ENCODE measurements around the gene CCR7. TPM values are rescaled to one million over a fixed set of nuclear protein-coding genes. Genes with fewer than 3 reads are reported as not detected.
A peak's percentile ranks its signal among the peaks of the same experiment; 100 is the strongest.

CCR7 gene
- total and polyA plus RNA-seq, 2 of the 4 experiments (the other 2 are of a cell fraction) = 0.14 to 0.36 TPM

GRCh38 chr17:40525294-40525693, 40.0 kb downstream of the CCR7 start:
- Histone ChIP-seq H3K27ac (ENCODE audit: insufficient read depth, low read length) (no peak overlapping the region), H3K79me1 (ENCODE audit: low read depth in 1 of 2, low read length in 2 of 2) (peaks cover 5 to 10% of the 10 kb centered on the region in 2 experiments; a peak in 2 of 4 replicates), H3K9me3 (ENCODE audit: control insufficient read depth, insufficient read depth, low read length) (peaks cover 2% of the 10 kb centered on the region; the same call in 1 of the 2 replicates), H3K4me1 (ENCODE audit: control insufficient read depth, insufficient read depth, low read length) (peaks cover 17% of the 10 kb centered on the region), H4K91ac (ENCODE audit: insufficient read depth, low read depth, low read length) (no peak overlapping the region), H3K4me3 (ENCODE audit: insufficient read depth, low read depth, low read length) (no peak overlapping the region), H2AFZ (replicated peaks; ENCODE audit: low read length, poor library complexity) (no peak overlapping the region), H2BK20ac (ENCODE audit: low read depth, low read length) (no peak overlapping the region), H4K20me1 (ENCODE audit: insufficient read depth, low read length) (no peaks in the 10 kb centered on the region), H3K27me3 (ENCODE audit: control insufficient read depth, insufficient read depth, low read length) (no peaks in the 10 kb centered on the region), H2AK9ac (replicated peaks; ENCODE audit: low read depth, low read length, poor library complexity) (no peak overlapping the region), H2BK15ac (ENCODE audit: low read depth, low read length) (no peak overlapping the region), H3K14ac (replicated peaks; ENCODE audit: low read depth, low read length) (no peak overlapping the region), H3K9me1 (ENCODE audit: insufficient read depth, low read length) (peaks cover 10% of the 10 kb centered on the region), H3K4me2 (ENCODE audit: low read depth, low read length) (no peak overlapping the region), H3K9ac (ENCODE audit: low read depth, low read length) (no peak overlapping the region), H3K4ac (ENCODE audit: low read depth, low read length) (no peak overlapping the region), H4K5ac (ENCODE audit: low read depth, low read length) (no peak overlapping the region), H2BK120ac (ENCODE audit: low read depth, low read length) (no peak overlapping the region), H3K18ac (ENCODE audit: low read depth, low read length) (no peak overlapping the region), H3K56ac (ENCODE audit: extremely low read depth, insufficient read depth, low read length) (no peak overlapping the region), H4K8ac (ENCODE audit: low read depth in 2 of 2, low read length in 2 of 2) (no peak overlapping the region), H2AK5ac (ENCODE audit: low read depth, low read length) (no peak overlapping the region), H3K36me3 (ENCODE audit: control insufficient read depth, insufficient read depth, low read length) (no peaks in the 10 kb centered on the region), H3K23ac (ENCODE audit: low read depth, low read length) (no peak overlapping the region), H2BK5ac (ENCODE audit: low read depth, low read length, poor library complexity, severe bottlenecking) (no peak overlapping the region)
- no TSS peak for BruUV-seq (replicated peaks)
- in situ Hi-C loops (cut with MboI; ENCODE audit: low sequenced_read_pairs) = no loop called here
- CTCF ChIA-PET = interaction anchor here (0.5 kb wide), 1 partner anchor 167 kb away, joined by 3 read pairs; no protein-coding TSS in a partner anchor
- POLR2A ChIA-PET (ENCODE audit: unreplicated experiment) = no interaction called here
- ATAC-seq (ENCODE audit: low read depth) (no peak), DNase-seq (no peak)
- dilution Hi-C loops (cut with HindIII; ENCODE audit: low sequenced_read_pairs, unreplicated experiment) = no loop called here
- intact Hi-C loops (cut with micrococcal nuclease) = no loop called here
- WGBS, 2 experiments (ENCODE audit: extremely low coverage in 2 of 2, insufficient read length in 1 of 2) = no CpG with 5 or more reads among the region's 1 CpG
- TF ChIP-seq, protein P1, sequence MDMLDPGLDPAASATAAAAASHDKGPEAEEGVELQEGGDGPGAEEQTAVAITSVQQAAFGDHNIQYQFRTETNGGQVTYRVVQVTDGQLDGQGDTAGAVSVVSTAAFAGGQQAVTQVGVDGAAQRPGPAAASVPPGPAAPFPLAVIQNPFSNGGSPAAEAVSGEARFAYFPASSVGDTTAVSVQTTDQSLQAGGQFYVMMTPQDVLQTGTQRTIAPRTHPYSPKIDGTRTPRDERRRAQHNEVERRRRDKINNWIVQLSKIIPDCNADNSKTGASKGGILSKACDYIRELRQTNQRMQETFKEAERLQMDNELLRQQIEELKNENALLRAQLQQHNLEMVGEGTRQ (IDR thresholded peaks at IDR 0.05; ENCODE audit: low read depth, low read length) = no peak
- peak; percentile 74 for TF ChIP-seq CEBPB (IDR thresholded peaks at IDR 0.05; ENCODE audit: low read depth, low read length)

Data from IMR-90 (cell line).